ENCODE results near the gene NR3C1.
A peak's percentile ranks its signal among the peaks of the same experiment; 100 is the strongest.

NR3C1 gene

DNA sequence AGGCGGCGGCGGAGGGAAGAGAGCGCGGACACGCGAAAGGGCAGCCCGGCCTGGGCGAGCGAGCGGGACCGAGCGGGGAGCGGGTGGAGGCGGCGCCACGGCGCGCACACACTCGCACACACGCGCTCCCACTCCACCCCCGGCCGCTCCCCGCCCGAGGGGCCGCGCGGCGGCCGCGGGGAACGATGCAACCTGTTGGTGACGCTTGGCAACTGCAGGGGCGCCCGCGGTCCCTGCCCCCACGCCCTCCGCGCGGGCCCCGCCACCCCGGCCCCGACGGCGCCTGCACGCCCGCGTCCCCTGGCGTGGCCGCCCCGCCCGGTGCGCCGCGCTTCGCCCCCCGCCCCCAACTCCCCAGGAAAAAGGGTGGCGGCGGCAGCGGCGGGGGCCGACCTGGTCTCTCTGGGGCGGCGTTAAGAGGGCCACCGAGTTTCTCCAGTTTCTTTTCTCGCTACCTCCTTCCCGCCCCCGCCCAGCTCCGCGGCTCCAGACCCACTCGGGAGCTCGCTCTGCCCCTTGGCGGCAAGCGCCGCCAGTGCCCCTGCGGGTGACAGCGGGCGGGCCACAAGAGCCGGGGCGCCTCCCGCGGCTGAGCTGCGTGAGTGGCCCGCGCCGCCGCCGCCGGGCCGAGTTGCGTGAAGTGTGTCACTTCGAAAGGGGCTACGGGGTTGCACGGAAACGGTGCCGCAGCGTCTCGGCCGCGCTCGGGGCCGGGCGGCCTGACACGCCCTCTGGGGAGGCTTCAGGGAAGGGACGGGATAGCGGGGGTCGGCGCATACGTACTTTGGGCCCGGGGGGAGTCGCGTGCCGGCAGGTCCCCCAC lies at the start of gene NR3C1:
NR3C1 (minus strand) TSS at position 94 of the 823 bp plus-strand sequence. CDS start 2,847 bp downstream, outside the sequence.
- peak; percentile 90 for DNase-seq (ENCODE audit: low spot score)

DNA sequence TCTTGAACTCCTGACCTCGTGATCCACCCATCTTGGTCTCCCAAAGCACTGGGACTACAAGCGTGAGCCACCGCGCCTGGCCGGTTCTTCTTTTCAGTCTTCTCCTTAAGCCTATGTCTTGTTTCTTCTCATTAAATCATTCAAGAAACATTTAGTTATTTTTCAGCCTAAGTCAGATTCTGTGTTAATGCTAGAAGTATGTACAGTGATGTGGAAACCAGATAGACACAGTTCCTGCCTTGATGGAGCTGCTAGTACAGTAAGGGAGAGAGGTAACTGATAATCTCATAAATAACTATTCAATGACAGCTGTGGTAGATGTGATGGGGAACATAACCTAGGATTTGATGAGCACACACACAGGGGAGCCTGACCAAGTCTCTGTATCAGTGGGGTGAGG lies 46.3 kb upstream of the NR3C1 start:
- no peak for DNase-seq (ENCODE audit: low spot score)

- DNase-seq (ENCODE audit: low spot score), result peak; percentile 28
Observed at GRCh38 chr5:143448518-143448917, 45.0 kb upstream of the NR3C1 start.

- DNase-seq (ENCODE audit: low spot score), result no peak
Observed at GRCh38 chr5:143447983-143448382, 44.5 kb upstream of the NR3C1 start.

DNA sequence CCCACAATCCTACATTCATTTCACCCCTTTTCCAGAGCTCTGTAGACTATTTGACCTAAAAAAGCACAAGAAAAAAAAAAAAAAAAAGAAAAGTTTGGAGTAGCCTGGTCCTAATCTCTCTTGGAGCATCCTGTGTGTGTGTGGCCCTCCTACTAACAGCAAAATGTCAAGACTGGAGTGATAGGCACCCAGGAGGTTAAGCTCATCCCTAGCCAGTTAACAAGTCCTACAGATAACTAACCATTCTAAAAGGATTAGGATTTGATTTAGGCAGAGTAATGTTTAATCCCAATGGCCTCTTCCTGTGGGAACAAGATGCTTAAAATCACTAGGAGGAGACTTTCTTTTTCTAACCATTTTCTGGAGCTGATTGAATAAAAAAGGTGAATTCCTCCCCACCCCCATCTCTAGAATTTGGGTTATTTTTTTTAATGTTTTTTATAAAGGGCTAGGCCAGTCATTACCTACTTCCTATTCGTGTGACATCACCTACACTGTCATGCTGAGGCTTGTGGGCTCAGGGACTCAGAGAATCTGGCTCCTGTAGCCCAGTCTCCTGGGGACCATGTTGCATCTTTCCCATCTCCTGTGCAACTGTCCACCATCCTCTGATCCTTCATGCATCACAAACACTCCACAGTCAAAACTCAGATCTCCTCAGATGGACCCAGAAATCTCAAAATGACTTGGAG lies 43.2 kb upstream of the NR3C1 start:
- DNase-seq (ENCODE audit: low spot score), result no peak

DNA sequence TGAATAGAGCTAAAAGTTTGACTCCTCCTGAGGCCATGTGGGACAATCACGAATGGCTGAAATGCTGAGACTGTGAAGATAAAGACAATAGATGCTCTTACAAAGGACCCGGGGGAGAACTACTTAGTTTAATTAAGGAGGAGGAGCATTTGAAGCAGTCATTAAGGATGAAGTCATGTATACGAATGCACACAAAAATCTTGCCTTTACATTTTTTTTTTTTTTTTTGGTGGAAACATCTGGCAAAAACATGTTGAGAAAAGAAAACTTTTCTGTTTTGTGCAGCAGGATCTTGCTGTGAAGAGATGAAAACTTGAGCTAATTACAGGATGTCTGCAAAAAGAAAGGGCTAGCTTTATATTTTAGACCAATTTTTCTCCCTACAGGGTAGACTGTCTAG lies 42.3 kb upstream of the NR3C1 start:
- DNase-seq (ENCODE audit: low spot score), result no peak

- DNase-seq (ENCODE audit: low spot score), result no peak
Observed at GRCh38 chr5:143443330-143443729, 39.8 kb upstream of the NR3C1 start.

- no peak for DNase-seq (ENCODE audit: low spot score)
Observed at GRCh38 chr5:143442385-143442784, 38.9 kb upstream of the NR3C1 start.

DNA sequence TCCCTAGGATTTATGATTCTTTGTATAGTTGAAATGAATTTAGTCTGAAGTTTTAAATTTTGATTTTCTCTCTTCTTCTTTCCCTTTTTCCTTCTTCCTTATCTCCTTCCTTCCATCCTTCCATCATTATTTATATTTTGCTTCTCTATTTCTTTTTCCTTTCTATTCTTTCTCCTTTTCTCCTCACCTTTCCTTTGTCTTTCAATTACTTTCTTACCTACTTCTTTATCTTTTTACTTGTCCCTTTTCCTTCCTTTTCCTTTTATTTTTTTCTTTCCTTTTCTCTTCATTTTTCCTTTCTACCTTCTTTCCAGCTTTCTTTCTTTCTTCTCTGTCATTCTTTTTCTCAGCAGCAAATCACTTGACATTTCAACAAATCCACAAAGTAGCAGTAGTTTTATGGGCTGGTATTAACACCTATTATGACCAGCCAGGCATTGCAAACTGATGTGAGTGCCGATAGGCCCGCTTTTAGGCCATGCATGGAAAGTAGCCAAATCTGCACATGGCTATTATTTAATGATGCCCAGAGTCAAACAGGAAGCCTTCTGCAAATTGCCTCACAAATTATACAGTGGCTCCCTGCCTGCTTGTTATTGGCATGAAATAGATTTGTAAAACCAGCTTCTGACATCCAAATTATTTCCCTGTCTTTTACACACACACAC lies 37.1 kb upstream of the NR3C1 start:
- no peak for DNase-seq (ENCODE audit: low spot score)

GRCh38 chr5:143437666-143438273 lies 34.3 kb upstream of the NR3C1 start:
- no peak for DNase-seq (ENCODE audit: low spot score)

- peak; percentile 57 for DNase-seq (ENCODE audit: low spot score)
Observed at GRCh38 chr5:143436871-143437270, 33.4 kb upstream of the NR3C1 start.

GRCh38 chr5:143435210-143435657 lies 31.7 kb upstream of the NR3C1 start:
- peak; percentile 62 for DNase-seq (ENCODE audit: low spot score)

DNA sequence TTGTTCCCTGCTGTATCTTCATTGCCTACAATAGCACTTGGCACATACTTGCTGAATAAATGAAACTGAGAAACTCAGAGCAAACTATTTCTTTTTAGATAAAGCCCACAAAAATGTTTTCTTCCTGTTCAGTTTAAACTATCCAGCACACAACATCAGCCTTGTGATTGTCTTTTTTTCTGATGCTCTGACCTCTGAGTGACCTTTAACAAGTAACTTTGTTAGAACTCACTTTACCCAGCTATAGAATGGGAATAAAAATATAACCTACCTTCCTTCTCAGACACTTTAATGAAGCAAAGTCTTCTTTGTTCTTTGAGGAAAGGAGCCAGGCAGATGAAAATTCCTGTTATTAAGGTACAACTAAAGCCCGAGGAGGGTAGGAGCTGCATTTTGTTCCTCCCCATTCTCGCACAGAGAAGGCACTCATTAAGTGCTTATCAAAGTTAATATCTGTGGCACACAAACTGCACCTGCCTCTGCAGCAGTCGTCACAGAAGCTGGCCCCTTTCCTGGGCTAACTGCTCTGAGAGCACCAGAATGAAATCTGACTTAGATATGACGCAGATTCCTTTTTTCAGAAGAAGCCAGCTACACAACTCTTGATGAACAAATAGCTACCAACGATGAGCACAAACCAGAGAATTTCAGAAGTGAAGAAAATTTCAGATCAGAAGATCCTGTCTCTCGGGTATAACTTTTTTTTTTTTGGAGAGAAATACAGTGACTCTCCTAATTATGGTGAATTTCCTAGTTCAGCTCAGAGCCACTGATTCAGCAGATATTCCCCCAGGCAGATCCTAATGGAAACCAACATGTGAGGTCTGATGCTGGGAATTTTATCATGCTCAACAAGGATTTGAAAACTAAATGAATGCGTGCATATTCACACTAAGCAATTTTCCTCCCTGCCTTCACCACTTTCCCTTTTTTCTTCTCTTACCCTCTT lies 31.0 kb upstream of the NR3C1 start:
- DNase-seq (ENCODE audit: low spot score), result peak; percentile 53

GRCh38 chr5:143433670-143434069 lies 30.2 kb upstream of the NR3C1 start:
- DNase-seq (ENCODE audit: low spot score), result no peak

GRCh38 chr5:143432658-143433239 lies 29.3 kb upstream of the NR3C1 start:
- no peak for DNase-seq (ENCODE audit: low spot score)

GRCh38 chr5:143431789-143432188 lies 28.3 kb upstream of the NR3C1 start:
- no peak for DNase-seq (ENCODE audit: low spot score)

DNA sequence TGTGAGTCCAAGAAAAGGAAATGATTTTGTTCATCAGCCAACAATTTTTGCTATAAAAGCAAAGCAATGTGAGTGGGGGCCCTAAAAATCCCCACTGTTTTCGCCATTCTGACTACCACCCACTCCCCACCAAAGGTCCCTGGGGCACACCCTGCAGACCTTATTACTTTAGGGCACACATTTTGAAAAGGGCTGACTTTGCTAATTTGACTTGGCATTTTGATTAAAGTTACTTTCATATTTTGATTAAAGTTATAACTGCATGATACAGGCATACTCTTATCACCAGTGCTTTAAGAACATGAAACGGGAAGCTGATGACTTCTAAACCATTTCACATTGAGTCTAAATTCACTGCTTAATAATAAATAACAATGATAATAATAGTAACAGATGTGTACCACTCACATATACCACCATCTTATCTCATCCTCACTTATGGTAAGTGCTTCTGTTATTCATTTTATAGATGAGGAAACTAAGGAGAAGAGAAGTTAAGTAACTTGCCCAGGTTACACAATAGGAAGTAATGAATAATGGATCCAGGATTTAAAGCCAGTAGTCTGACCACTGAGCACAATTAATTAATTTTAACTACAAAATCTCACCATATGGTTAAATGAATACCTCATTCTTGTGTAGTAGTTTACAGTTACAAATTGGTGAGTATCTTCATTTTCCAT lies 25.4 kb upstream of the NR3C1 start:
- DNase-seq (ENCODE audit: low spot score), result no peak

DNA sequence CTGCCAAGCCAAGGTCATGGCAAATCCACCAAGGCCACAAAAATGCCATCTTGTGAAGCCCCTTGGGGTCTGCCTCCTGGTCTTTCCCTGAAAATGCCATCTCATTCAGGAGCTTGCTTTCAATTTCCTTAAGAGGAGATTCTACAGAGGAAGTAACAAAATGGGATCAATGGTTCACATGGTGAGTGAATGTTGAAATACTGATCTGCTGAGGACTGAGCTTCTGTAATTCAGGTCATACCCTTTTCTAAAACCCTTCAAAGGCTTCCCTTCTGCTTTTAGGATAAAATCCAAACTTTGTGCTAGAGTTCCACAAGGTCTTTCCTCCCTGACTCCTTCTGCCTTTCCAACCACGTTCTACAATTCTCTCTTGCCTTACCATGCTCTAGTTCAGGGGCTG lies 24.7 kb upstream of the NR3C1 start:
- no peak for DNase-seq (ENCODE audit: low spot score)

- DNase-seq (ENCODE audit: low spot score), result peak; percentile 23
Observed at GRCh38 chr5:143427122-143427735, 23.7 kb upstream of the NR3C1 start.
